Keratinocyte (primary cell): ENCODE measurements around the gene C2orf42. TPM values are rescaled to one million over a fixed set of nuclear protein-coding genes. Genes with fewer than 3 reads are reported as not detected.

Experiments used
- DNase-seq: peaks from one replicate; pipeline ENCODE4 v3.0.0-alpha.2; 2011; ENCODE audit warnings: low read depth, missing footprints, low spot score
- FAIRE-seq: peaks from 2 replicates; lab custom pipeline; 2011; peaks lifted over from hg19 to GRCh38; lab: Jason Lieb, UNC
- H2AFZ ChIP-seq: 2 replicates; pipeline ENCODE4 v1.6.0; 2012; ENCODE audit warnings: low read length, control low read depth, inconsistent platforms; ENCODE audit not compliant: control insufficient read depth
- H3K27ac ChIP-seq: 2 replicates; pipeline ENCODE4 v1.5.1; 2011; ENCODE audit warnings: low read length; ENCODE audit not compliant: control insufficient read depth, insufficient read depth
- H3K27me3 ChIP-seq: 3 replicates; pipeline ENCODE4 v1.6.0; 2011; ENCODE audit warnings: low read length; ENCODE audit not compliant: control insufficient read depth, insufficient read depth; ENCODE audit errors: extremely low read depth
- H3K36me3 ChIP-seq, 2 experiments: 2 replicates in 1 of 2; 3 replicates in 1 of 2; pipeline ENCODE4 v1.5.1; 2011; ENCODE audit warnings: low read length in 2 of 2, mild to moderate bottlenecking in 1 of 2; ENCODE audit not compliant: control insufficient read depth in 2 of 2, insufficient read depth in 2 of 2; ENCODE audit errors: extremely low read depth in 1 of 2
- H3K4me1 ChIP-seq: 3 replicates; pipeline ENCODE4 v1.5.1; 2011; ENCODE audit warnings: low read length; ENCODE audit not compliant: control insufficient read depth, insufficient read depth; ENCODE audit errors: extremely low read depth
- H3K4me2 ChIP-seq: 3 replicates; pipeline ENCODE4 v1.6.0; 2011; ENCODE audit warnings: low read depth, low read length; ENCODE audit not compliant: control insufficient read depth, insufficient read depth; ENCODE audit errors: extremely low read depth
- H3K4me3 ChIP-seq, 3 experiments: fragments of 200-600 bp in 1 of 3; sonication (generic) in 1 of 3; 2 replicates in 2 of 3; 3 replicates in 1 of 3; pipeline ENCODE4 v1.5.1; 2011 to 2016; ENCODE audit warnings: low read length in 3 of 3, mild to moderate bottlenecking in 3 of 3, control low read depth in 2 of 3, inconsistent platforms in 1 of 3, low read depth in 1 of 3, mixed read lengths in 1 of 3, mixed run types in 1 of 3, moderate library complexity in 1 of 3; ENCODE audit not compliant: control insufficient read depth in 2 of 3, insufficient read depth in 2 of 3; ENCODE audit errors: extremely low read depth in 1 of 3
- H3K79me2 ChIP-seq: 2 replicates; pipeline ENCODE4 v1.6.0; 2012; ENCODE audit warnings: low read length; ENCODE audit not compliant: control insufficient read depth, insufficient read depth
- H3K9ac ChIP-seq: 3 replicates; pipeline ENCODE4 v1.6.0; 2011; ENCODE audit warnings: low read length; ENCODE audit not compliant: control insufficient read depth, insufficient read depth; ENCODE audit errors: extremely low read depth
- H3K9me1 ChIP-seq: 3 replicates; pipeline ENCODE4 v1.6.0; 2011; ENCODE audit warnings: low read length; ENCODE audit not compliant: control insufficient read depth, insufficient read depth; ENCODE audit errors: extremely low read depth
- H3K9me3 ChIP-seq: 2 replicates; pipeline ENCODE4 v1.5.1; 2012; ENCODE audit warnings: low read depth, low read length; ENCODE audit not compliant: control insufficient read depth
- H4K20me1 ChIP-seq: 3 replicates; pipeline ENCODE4 v1.6.0; 2011; ENCODE audit warnings: low read length; ENCODE audit not compliant: control insufficient read depth, insufficient read depth; ENCODE audit errors: extremely low read depth
- CTCF ChIP-seq, 3 experiments: IDR thresholded peaks in 1 of 3; conservative IDR thresholded peaks in 1 of 3; optimal IDR thresholded peaks in 1 of 3; 2 replicates in 2 of 3; 3 replicates in 1 of 3; pipeline versions ENCODE3 to v1.5.1; 2011; ENCODE audit warnings: low read length in 3 of 3, mild to moderate bottlenecking in 3 of 3, moderate library complexity in 2 of 3, control low read depth in 1 of 3, inconsistent platforms in 1 of 3; ENCODE audit not compliant: insufficient read depth in 2 of 3; ENCODE audit errors: extremely low read depth in 1 of 3
- EZH2 ChIP-seq: IDR thresholded peaks from one replicate; pipeline ENCODE4 v1.6.1; 2012; ENCODE audit warnings: inconsistent platforms, mild to moderate bottlenecking, low read length, moderate library complexity
- dilution Hi-C: fragments of 300-500 bp; cut with MboI; formaldehyde crosslinking; loops from one replicate; pipeline ENCODE4 v1.7.0; 2020; ENCODE audit warnings: low sequenced_read_pairs; ENCODE audit not compliant: extremely low pct_ligation_motif_present
- polyA plus RNA-seq, 5 experiments: library from polyadenylated mRNA; depleted of rRNA in 3 of 5; stranded (reverse) in 3 of 5; stranded (forward) in 1 of 5; unstranded in 1 of 5; fragments of >200 nt; gene quantifications; 1 replicate in 1 of 5; 2 replicates in 3 of 5; 3 replicates in 1 of 5; pipeline versions ENCODE4 v1.2.1 to v1.2.3, GENCODE V29; 2011 to 2012; ENCODE audit warnings: missing spikeins in 2 of 5, low read depth in 1 of 5, low replicate concordance in 1 of 5

C2orf42 gene
- polyA plus RNA-seq, 1 donor (not counting 4 experiments of a cell fraction or from before 2014, with no cell fraction given) = 9.3 TPM

- no peak overlapping the region for H3K27ac ChIP-seq
- no peak overlapping the region for H3K4me2 ChIP-seq
- H3K36me3 ChIP-seq = no peaks in the 10 kb centered on the region
- H3K79me2 ChIP-seq = no peaks in the 10 kb centered on the region
- H3K9ac ChIP-seq = no peak overlapping the region
- H3K9me3 ChIP-seq = no peaks in the 10 kb centered on the region
- H2AFZ ChIP-seq = no peak overlapping the region
- dilution Hi-C loops = no loop called here
- TF ChIP-seq EZH2 (no peak), CTCF (optimal IDR thresholded peaks at IDR 0.05 in 1 of 3, IDR thresholded peaks at IDR 0.05 in 1 of 3, conservative IDR thresholded peaks at IDR 0.05 in 1 of 3; ENCODE audit: extremely low read depth in 1 of 3, insufficient read depth in 2 of 3, low read length in 3 of 3) (no peak)
- no peaks in the 10 kb centered on the region for H3K9me1 ChIP-seq
- DNase-seq (no peak), FAIRE-seq (no peak)
- no peak overlapping the region for H3K4me3 ChIP-seq
- no peaks in the 10 kb centered on the region for H4K20me1 ChIP-seq
- peaks cover 33% of the 10 kb centered on the region for H3K4me1 ChIP-seq
- no peaks in the 10 kb centered on the region for H3K27me3 ChIP-seq
Observed at GRCh38 chr2:70128005-70128404, 62.8 kb downstream of the C2orf42 start.

DNA sequence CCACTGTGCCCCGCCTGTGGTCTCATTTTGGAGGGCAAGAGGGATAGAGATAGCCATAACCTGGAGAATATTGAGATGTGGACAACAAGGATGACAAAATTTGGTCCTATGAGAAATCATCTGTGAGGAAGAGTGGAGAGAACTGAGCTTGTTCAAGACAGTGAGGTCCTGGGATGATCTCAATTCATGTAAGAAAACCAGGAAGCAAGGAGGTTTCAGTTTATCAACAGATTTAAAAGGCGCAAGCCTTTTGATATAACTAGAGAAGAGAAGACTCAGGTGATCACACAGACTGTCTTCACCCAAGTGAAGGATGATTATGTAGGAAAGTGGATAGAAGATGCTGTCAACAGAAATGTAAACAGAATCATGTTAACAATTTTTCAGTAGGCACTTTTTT is 64.4 kb downstream of the C2orf42 start:
- dilution Hi-C loops = no loop called here
- H3K27me3 ChIP-seq = no peaks in the 10 kb centered on the region
- no peaks in the 10 kb centered on the region for H3K79me2 ChIP-seq
- no peak overlapping the region for H3K4me3 ChIP-seq
- no peak for DNase-seq
- H3K9ac ChIP-seq = no peak overlapping the region
- no peak overlapping the region for H2AFZ ChIP-seq
- no peak for FAIRE-seq
- TF ChIP-seq CTCF (optimal IDR thresholded peaks at IDR 0.05 in 1 of 3, IDR thresholded peaks at IDR 0.05 in 1 of 3, conservative IDR thresholded peaks at IDR 0.05 in 1 of 3; ENCODE audit: extremely low read depth in 1 of 3, insufficient read depth in 2 of 3, low read length in 3 of 3) (no peak), EZH2 (no peak)
- peaks cover 17% of the 10 kb centered on the region for H3K4me1 ChIP-seq
- no peaks in the 10 kb centered on the region for H3K9me3 ChIP-seq
- H3K9me1 ChIP-seq = no peaks in the 10 kb centered on the region
- no peaks in the 10 kb centered on the region for H3K36me3 ChIP-seq
- H3K27ac ChIP-seq = no peak overlapping the region
- no peak overlapping the region for H3K4me2 ChIP-seq
- H4K20me1 ChIP-seq = no peaks in the 10 kb centered on the region
